B cell (primary cell): ENCODE results near the gene BMPER. TPM values are rescaled to one million over a fixed set of nuclear protein-coding genes. Genes with fewer than 3 reads are reported as not detected.

Source experiments
- ATAC-seq: fragments of 200-7000 bp; cut with Tn5 transposase; one replicate; pipeline ENCODE4 v1.10.0; 2021; ENCODE audit warnings: low read depth, mild to moderate bottlenecking, moderate number of reproducible peaks, moderate library complexity
- CTCF ChIA-PET: fragments of 350-600 bp; sonication (Branson Sonifier 250); formaldehyde crosslinking; loops from one replicate; lab custom pipeline; 2021; ENCODE audit warnings: antibody characterized with exemption, inconsistent platforms; lab: Charles Lee
- POLR2A ChIA-PET: fragments of 350-600 bp; sonication (Branson Sonifier 250); formaldehyde crosslinking; loops from one replicate; lab custom pipeline; 2021; ENCODE audit warnings: antibody characterized with exemption; lab: Charles Lee
- DNase-seq: peaks from one replicate; pipeline ENCODE4 v3.0.0; 2013
- H2AFZ ChIP-seq: 2 replicates; pipeline ENCODE4 v1.6.1; 2012; ENCODE audit warnings: mild to moderate bottlenecking, low read depth, low read length; ENCODE audit not compliant: insufficient read depth, poor library complexity, severe bottlenecking
- H3K27ac ChIP-seq, 2 donors: 1 replicate in 1 of 2; 2 replicates in 1 of 2; pipeline ENCODE4 v1.5.1; 2012 to 2013; ENCODE audit warnings: low read length in 2 of 2, mild to moderate bottlenecking in 2 of 2, moderate library complexity in 1 of 2
- H3K27me3 ChIP-seq, 4 experiments: fragments of 200-600 bp in 1 of 4; sonication (generic) in 1 of 4; replicated peaks in 1 of 4; 1 replicate in 2 of 4; 2 replicates in 2 of 4; pipeline versions ENCODE4 v1.6.1 to v1.7.0; 2013 to 2016; ENCODE audit warnings: low read length in 3 of 4, mild to moderate bottlenecking in 2 of 4, mixed read lengths in 1 of 4, moderate library complexity in 1 of 4; ENCODE audit not compliant: insufficient read depth in 4 of 4, control insufficient read depth in 3 of 4; ENCODE audit errors: control extremely low read depth in 1 of 4
- H3K36me3 ChIP-seq, 2 experiments: replicated peaks in 1 of 2; 1 replicate in 1 of 2; 2 replicates in 1 of 2; pipeline versions ENCODE4 v1.6.1 to v1.7.1; 2013; ENCODE audit warnings: low read length in 1 of 2; ENCODE audit not compliant: insufficient read depth in 2 of 2, control insufficient read depth in 1 of 2; ENCODE audit errors: control extremely low read depth in 1 of 2, extremely low read depth in 1 of 2
- H3K4me1 ChIP-seq, 2 donors: fragments of 200-600 bp in 1 of 2; sonication (generic) in 1 of 2; 1 replicate in 1 of 2; 2 replicates in 1 of 2; pipeline versions ENCODE4 v1.5.1 to v1.6.1; 2013 to 2017; ENCODE audit warnings: low read length in 2 of 2; ENCODE audit not compliant: control insufficient read depth in 2 of 2, insufficient read depth in 2 of 2
- H3K4me2 ChIP-seq: replicated peaks from 2 replicates; pipeline ENCODE3; 2012; ENCODE audit warnings: mild to moderate bottlenecking, low read depth, low read length; ENCODE audit not compliant: poor library complexity, severe bottlenecking
- H3K4me3 ChIP-seq, 5 experiments: fragments of 200-600 bp in 1 of 5; sonication (generic) in 1 of 5; 1 replicate in 3 of 5; 2 replicates in 2 of 5; pipeline versions ENCODE4 v1.5.1 to v1.7.0; 2011 to 2016; ENCODE audit warnings: low read length in 4 of 5, mild to moderate bottlenecking in 4 of 5, low read depth in 2 of 5, control low read depth in 1 of 5, moderate library complexity in 1 of 5; ENCODE audit not compliant: insufficient read depth in 1 of 5; ENCODE audit errors: control extremely low read depth in 1 of 5, extremely low read depth in 1 of 5
- H3K79me2 ChIP-seq: fragments of 200-600 bp; sonication (generic); one replicate; pipeline ENCODE4 v1.6.0; 2016; ENCODE audit warnings: low read length; ENCODE audit not compliant: control insufficient read depth, insufficient read depth
- H3K9ac ChIP-seq: fragments of 200-600 bp; sonication (generic); 2 replicates; pipeline ENCODE4 v1.6.1; 2017; ENCODE audit warnings: mild to moderate bottlenecking, low read length, moderate library complexity
- H3K9me3 ChIP-seq, 3 donors: one replicate each; pipeline versions ENCODE4 v1.6.1 to v1.7.1; 2013; ENCODE audit warnings: low read length in 2 of 3; ENCODE audit not compliant: control insufficient read depth in 2 of 3, insufficient read depth in 1 of 3; ENCODE audit errors: control extremely low read depth in 1 of 3
- H4K20me1 ChIP-seq: 2 replicates; pipeline ENCODE4 v1.6.0; 2012; ENCODE audit warnings: mild to moderate bottlenecking, low read length; ENCODE audit not compliant: insufficient read depth, control insufficient read depth, poor library complexity, severe bottlenecking
- H3K27ac Mint-ChIP-seq: one replicate; pipeline ENCODE4 v1.8.0; 2021; ENCODE audit warnings: mixed read lengths
- H3K27me3 Mint-ChIP-seq: one replicate; pipeline ENCODE4 v1.8.0; 2021; ENCODE audit warnings: mixed read lengths
- H3K4me1 Mint-ChIP-seq: one replicate; pipeline ENCODE4 v1.8.0; 2021; ENCODE audit warnings: mixed read lengths
- H3K4me3 Mint-ChIP-seq: one replicate; pipeline ENCODE4 v1.8.0; 2021; ENCODE audit warnings: mixed read lengths
- H3K9me3 Mint-ChIP-seq: one replicate; pipeline ENCODE4 v1.8.0; 2022; ENCODE audit warnings: mixed read lengths; ENCODE audit not compliant: insufficient read depth
- EZH2 ChIP-seq: IDR thresholded peaks from 2 replicates; pipeline ENCODE4 v1.6.1; 2012; ENCODE audit warnings: borderline replicate concordance, low read depth, mild to moderate bottlenecking, moderate library complexity, low read length; ENCODE audit not compliant: insufficient read depth, poor library complexity, severe bottlenecking
- WGBS: methylation state at CpG from one replicate; pipeline ENCODE4 v1.1.5; 2013; ENCODE audit warnings: missing lambda C conversion rate; ENCODE audit not compliant: insufficient coverage; 5-methylcytosine and 5-hydroxymethylcytosine counted together
- intact Hi-C: fragments of 100-400 bp; cut with micrococcal nuclease; formaldehyde crosslinking; loops from one replicate; pipeline ENCODE4 v1.10.0; 2022
- polyA plus RNA-seq: library from polyadenylated mRNA; depleted of rRNA; stranded (reverse); fragments of >200 nt; gene quantifications from 2 replicates; pipeline ENCODE4 v1.2.3, GENCODE V29; 2012
- total RNA-seq, 2 donors: library from RNA; stranded (reverse); fragments of 120-200 nt in 1 of 2; gene quantifications; 1 replicate in 1 of 2; 2 replicates in 1 of 2; pipeline versions ENCODE4 v1.2.3 to v1.2.4, GENCODE V29; 2013 to 2022
- TF ChIP-seq, protein P1 (sequence below): fragments of 200-600 bp; IDR thresholded peaks from one replicate; pipeline ENCODE4 v1.8.0; 2022; ENCODE audit warnings: antibody characterized with exemption, mild to moderate bottlenecking

The BMPER gene
- total and polyA plus RNA-seq, 2 donors (not counting 1 experiment from before 2014, with no cell fraction given) = not detected

DNA sequence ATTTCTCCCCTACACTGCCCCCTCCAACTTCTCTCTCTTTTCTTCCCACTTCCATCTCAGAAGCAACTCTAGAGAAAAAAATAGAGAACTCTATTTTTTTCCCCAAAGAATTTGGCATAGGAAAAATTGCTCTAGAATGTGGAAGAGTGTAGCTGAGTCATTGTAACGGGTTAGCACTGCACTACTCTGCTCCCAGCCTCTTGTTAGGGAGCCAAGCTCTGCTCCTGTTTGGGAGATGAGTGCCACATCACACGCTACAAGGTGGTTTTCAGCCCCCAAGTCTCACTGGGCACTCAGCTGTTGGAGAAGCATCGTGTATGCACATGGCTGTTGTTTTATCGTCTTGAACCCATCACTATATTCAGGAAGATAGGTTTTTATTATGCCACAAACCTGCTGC is 136.4 kb downstream of the BMPER start:
- Mint-ChIP-seq H3K4me1 (no peaks in the 10 kb centered on the region), H3K27me3 (no peaks in the 10 kb centered on the region), H3K27ac (no peak overlapping the region), H3K4me3 (no peak overlapping the region), H3K9me3 (no peaks in the 10 kb centered on the region)
- Histone ChIP-seq H3K4me3 (no peak overlapping the region), H3K4me1 (no peaks in the 10 kb centered on the region), H3K9ac (no peak overlapping the region), H3K27ac (no peak overlapping the region), H3K79me2 (no peaks in the 10 kb centered on the region), H3K27me3 (no peaks in the 10 kb centered on the region), H3K36me3 (no peaks in the 10 kb centered on the region), H2AFZ (no peak overlapping the region), H3K9me3 (no peaks in the 10 kb centered on the region), H4K20me1 (no peaks in the 10 kb centered on the region), H3K4me2 (no peak overlapping the region)
- intact Hi-C loops = no loop called here
- ChIA-PET CTCF (no interaction called here), POLR2A (no interaction called here)
- ATAC-seq (no peak), DNase-seq (no peak)
- 73% methylated on average over 2 of the region's 4 CpGs for WGBS
- no peak for TF ChIP-seq EZH2
- TF ChIP-seq, protein P1, sequence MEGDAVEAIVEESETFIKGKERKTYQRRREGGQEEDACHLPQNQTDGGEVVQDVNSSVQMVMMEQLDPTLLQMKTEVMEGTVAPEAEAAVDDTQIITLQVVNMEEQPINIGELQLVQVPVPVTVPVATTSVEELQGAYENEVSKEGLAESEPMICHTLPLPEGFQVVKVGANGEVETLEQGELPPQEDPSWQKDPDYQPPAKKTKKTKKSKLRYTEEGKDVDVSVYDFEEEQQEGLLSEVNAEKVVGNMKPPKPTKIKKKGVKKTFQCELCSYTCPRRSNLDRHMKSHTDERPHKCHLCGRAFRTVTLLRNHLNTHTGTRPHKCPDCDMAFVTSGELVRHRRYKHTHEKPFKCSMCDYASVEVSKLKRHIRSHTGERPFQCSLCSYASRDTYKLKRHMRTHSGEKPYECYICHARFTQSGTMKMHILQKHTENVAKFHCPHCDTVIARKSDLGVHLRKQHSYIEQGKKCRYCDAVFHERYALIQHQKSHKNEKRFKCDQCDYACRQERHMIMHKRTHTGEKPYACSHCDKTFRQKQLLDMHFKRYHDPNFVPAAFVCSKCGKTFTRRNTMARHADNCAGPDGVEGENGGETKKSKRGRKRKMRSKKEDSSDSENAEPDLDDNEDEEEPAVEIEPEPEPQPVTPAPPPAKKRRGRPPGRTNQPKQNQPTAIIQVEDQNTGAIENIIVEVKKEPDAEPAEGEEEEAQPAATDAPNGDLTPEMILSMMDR = no peak

DNA sequence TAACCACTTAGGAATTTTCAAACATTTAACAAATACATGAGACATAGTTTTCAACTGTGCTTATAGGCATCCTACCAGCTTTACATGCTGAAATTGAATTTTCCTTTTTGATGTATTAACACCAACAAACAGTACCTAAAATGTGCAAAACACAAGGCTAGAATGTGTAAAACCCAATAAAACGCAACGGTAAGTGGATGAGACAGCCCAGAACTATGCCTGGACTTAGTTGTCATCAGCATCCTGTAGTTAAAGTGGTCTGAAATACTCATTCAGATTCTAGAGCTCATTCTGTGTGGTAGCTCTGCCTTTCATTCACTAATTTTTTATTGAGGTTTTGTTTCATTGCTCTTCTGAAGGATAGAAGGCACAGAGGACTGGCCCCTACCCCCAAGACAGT is 137.1 kb downstream of the BMPER start:
- no peaks in the 10 kb centered on the region for H3K79me2 ChIP-seq
- no peaks in the 10 kb centered on the region for H3K9me3 ChIP-seq
- TF ChIP-seq, protein P1 = no peak
- TF ChIP-seq EZH2 = no peak
- Mint-ChIP-seq H3K9me3 (no peaks in the 10 kb centered on the region), H3K4me3 (no peak overlapping the region), H3K4me1 (no peaks in the 10 kb centered on the region), H3K27ac (no peak overlapping the region), H3K27me3 (no peaks in the 10 kb centered on the region)
- no peak overlapping the region for H3K9ac ChIP-seq
- intact Hi-C loops = no loop called here
- no peak overlapping the region for H3K27ac ChIP-seq
- no peaks in the 10 kb centered on the region for H3K27me3 ChIP-seq
- H4K20me1 ChIP-seq = no peaks in the 10 kb centered on the region
- ChIA-PET CTCF (no interaction called here), POLR2A (no interaction called here)
- no peaks in the 10 kb centered on the region for H3K36me3 ChIP-seq
- no CpG with 5 or more reads among the region's 2 CpGs for WGBS
- H3K4me3 ChIP-seq = no peak overlapping the region
- DNase-seq (no peak), ATAC-seq (no peak)
- no peaks in the 10 kb centered on the region for H3K4me1 ChIP-seq
- H3K4me2 ChIP-seq = no peak overlapping the region
- no peak overlapping the region for H2AFZ ChIP-seq
